Fibroblast of upper back skin (primary cell): Measurements from ENCODE around the gene SEC61A1.

Experiments
- DNase-seq: peaks from one replicate; pipeline ENCODE4 v3.0.0-alpha.2; 2013

SEC61A1 gene

GRCh38 chr3:128078322-128078721 is 26.1 kb downstream of the SEC61A1 start:
- no peak for DNase-seq

GRCh38 chr3:128078875-128079274 is 26.6 kb downstream of the SEC61A1 start:
- DNase-seq = no peak

GRCh38 chr3:128079823-128080222 is 27.6 kb downstream of the SEC61A1 start:
- no peak for DNase-seq

- peak; percentile 95 for DNase-seq
Measured at GRCh38 chr3:128080323-128081080, 28.3 kb downstream of the SEC61A1 start.

- DNase-seq = no peak
Measured at GRCh38 chr3:128081226-128081625, 29.0 kb downstream of the SEC61A1 start.

GRCh38 chr3:128081846-128082245 is 29.6 kb downstream of the SEC61A1 start:
- DNase-seq = peak; percentile 56

- no peak for DNase-seq
Measured at GRCh38 chr3:128082546-128082945, 30.3 kb downstream of the SEC61A1 start.

GRCh38 chr3:128083396-128083795 is 31.2 kb downstream of the SEC61A1 start:
- no peak for DNase-seq

- DNase-seq = no peak
Measured at GRCh38 chr3:128083980-128084674, 31.9 kb downstream of the SEC61A1 start.

- no peak for DNase-seq
Measured at GRCh38 chr3:128084675-128085021, 32.4 kb downstream of the SEC61A1 start.

- DNase-seq = no peak
Measured at GRCh38 chr3:128089135-128089534, 36.9 kb downstream of the SEC61A1 start.

- no peak for DNase-seq
Measured at GRCh38 chr3:128091586-128091985, 39.3 kb downstream of the SEC61A1 start.

- no peak for DNase-seq
Measured at GRCh38 chr3:128094295-128095151, 42.3 kb downstream of the SEC61A1 start.

GRCh38 chr3:128095222-128095703 is 43.0 kb downstream of the SEC61A1 start:
- DNase-seq = peak; percentile 80

GRCh38 chr3:128098234-128098633 is 46.0 kb downstream of the SEC61A1 start:
- no peak for DNase-seq

- DNase-seq = no peak
Measured at GRCh38 chr3:128100161-128100560, 47.9 kb downstream of the SEC61A1 start.

GRCh38 chr3:128100638-128101037 is 48.4 kb downstream of the SEC61A1 start:
- no peak for DNase-seq

GRCh38 chr3:128103136-128103676 is 51.0 kb downstream of the SEC61A1 start:
- no peak for DNase-seq

GRCh38 chr3:128107834-128108233 is 55.6 kb downstream of the SEC61A1 start:
- no peak for DNase-seq

GRCh38 chr3:128111147-128111546 is 58.9 kb downstream of the SEC61A1 start:
- no peak for DNase-seq

GRCh38 chr3:128112357-128112968 is 60.2 kb downstream of the SEC61A1 start:
- DNase-seq = peak; percentile 80
